ENCODE measurements around the gene KIAA1217. TPM values are rescaled to one million over a fixed set of nuclear protein-coding genes. Genes with fewer than 3 reads are reported as not detected.
A peak's percentile ranks its signal among the peaks of the same experiment; 100 is the strongest.

The KIAA1217 gene
- total RNA-seq, 1 donor from 2014 or later: 2.0 TPM

DNA sequence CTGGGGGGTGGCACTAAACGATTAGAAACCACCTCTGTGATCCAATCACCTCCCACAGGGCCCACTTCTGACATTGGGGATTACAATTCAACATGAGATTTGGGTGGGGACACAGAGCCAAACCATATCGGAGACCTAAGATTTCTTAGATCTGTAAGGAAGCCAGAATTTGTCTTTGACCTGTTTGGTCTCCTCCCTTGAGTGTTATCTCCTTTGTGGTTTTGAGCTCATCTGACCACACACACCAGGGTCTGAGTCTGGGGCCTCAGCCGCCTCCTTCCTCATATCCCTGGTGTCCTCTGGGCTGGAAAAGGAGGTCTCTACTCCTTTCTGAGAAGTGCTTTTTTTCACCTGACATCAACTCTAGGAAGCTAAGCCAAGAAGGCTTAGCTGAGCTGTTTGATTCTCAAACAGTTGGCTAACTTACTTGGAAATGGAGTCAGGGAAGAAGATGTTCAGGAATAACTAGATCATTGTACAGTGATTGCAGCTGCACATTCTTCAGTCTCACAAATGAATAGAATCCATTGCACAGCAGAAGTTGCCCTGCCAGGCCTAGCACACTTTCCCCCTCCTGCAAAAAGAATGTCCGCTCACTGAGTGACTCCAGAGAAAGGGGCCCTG, 347.3 kb downstream of the KIAA1217 start:
- no peaks in the 10 kb centered on the region for H3K27me3 Mint-ChIP-seq
- no peaks in the 10 kb centered on the region for H3K9me3 Mint-ChIP-seq
- H3K4me3 Mint-ChIP-seq: no peak overlapping the region
- no peak for DNase-seq
- H3K4me1 Mint-ChIP-seq: peaks cover 4% of the 10 kb centered on the region
- H3K27ac Mint-ChIP-seq: no peak overlapping the region
- H3K36me3 Mint-ChIP-seq (ENCODE audit: low read depth): no peaks in the 10 kb centered on the region
- intact Hi-C loops (cut with micrococcal nuclease): loop anchor here (5.0 kb wide), 2 partner anchors 39 to 1399 kb away; no protein-coding TSS in a partner anchor

DNA sequence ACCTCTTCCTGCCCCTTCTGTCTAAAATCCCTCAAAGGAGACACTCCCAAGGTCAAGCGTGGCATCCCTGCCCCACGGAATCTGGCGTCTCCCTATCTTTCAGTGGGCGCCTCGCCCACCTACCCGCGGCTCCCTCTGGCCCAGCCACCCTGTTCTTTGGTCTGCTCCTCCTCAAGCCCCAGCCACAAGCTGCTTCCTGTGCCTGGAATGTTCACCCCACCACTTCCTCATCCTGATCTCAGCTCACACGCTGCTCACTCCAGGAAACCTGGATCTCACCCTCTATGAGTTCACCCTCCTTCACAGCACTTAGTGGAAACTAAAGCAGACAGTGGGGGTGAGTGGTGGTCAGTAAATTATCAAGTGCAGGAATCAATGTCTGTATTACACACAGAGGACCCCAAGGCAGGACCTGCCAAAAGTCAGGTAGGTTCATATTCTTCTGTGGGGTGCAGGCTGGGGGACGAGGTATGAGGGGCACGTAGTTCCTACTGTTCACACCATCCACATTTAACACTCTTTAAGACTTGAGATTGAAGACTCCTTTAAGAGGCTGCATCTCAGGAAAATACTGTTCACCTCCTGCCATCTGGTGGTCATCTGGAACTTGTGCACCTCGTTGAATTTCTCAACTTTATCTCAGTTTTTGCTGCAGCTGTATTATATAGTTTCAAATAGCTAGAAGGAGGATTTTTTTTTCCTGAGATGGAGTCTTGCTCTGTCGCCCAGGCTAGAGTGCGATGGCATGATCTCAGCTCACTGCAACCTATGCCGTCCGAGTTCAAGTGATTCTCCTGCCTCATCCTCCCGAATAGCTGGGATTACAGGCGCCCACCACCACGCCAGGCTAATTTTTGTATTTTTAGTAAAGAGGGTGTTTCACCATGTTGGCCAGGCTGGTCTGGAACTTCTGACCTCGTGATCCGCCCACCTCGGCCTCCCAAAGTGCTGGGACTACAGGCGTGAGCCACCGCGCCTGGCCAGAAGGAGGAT, 348.1 kb downstream of the KIAA1217 start:
- peak; percentile 71 for DNase-seq
- Mint-ChIP-seq H3K27ac (no peak overlapping the region), H3K4me3 (no peak overlapping the region), H3K9me3 (no peaks in the 10 kb centered on the region), H3K36me3 (ENCODE audit: low read depth) (no peaks in the 10 kb centered on the region), H3K4me1 (peaks cover 4% of the 10 kb centered on the region), H3K27me3 (no peaks in the 10 kb centered on the region)
- intact Hi-C loops (cut with micrococcal nuclease): loop anchor here (1.0 to 5.0 kb wide), 3 partner anchors 40 to 1400 kb away; no protein-coding TSS in a partner anchor

DNA sequence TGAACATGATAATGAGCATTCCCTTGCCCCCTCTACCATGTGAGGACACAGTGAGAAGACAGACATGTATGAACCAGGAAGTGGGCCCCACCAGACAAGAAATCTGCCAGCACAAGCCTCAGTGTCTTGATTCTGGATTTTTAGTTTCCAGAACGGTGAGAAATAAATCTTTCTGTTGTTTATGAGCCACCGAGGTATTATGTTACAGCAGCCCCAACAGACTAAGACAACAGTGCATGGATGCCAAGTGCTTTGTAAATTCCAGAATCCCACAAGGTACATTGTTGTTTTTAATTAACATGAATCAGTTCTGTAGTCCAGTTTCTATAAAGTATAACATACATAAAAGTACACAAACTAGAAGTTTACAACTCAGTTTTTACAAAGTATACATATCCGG, 352.5 kb downstream of the KIAA1217 start:
- DNase-seq: no peak
- no peak overlapping the region for H3K4me3 Mint-ChIP-seq
- intact Hi-C loops (cut with micrococcal nuclease): no loop called here
- no peak overlapping the region for H3K27ac Mint-ChIP-seq
- H3K36me3 Mint-ChIP-seq (ENCODE audit: low read depth): no peaks in the 10 kb centered on the region
- H3K27me3 Mint-ChIP-seq: peaks cover 4% of the 10 kb centered on the region
- H3K9me3 Mint-ChIP-seq: no peaks in the 10 kb centered on the region
- peaks cover 4% of the 10 kb centered on the region for H3K4me1 Mint-ChIP-seq

DNA sequence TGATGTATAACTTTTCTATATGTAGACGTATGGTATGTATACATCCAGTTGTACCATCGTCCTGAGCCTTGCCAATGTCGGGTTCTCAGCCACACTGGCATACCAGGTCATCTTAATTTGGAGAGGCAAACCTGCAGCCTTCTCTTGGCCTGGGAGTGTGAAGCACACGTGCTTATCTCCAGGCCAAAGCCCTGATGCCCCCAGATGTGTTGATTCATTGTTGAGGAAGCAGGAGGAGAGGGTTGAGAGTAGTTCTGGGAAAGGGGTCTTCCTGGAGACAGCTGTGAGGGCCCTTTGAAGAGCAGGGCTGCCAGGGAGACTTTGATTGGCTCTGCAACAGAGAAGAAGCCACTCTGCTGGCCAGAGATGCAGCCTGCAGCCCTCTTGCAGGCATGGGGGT, 359.1 kb downstream of the KIAA1217 start:
- intact Hi-C loops (cut with micrococcal nuclease): no loop called here
- Mint-ChIP-seq H3K27me3 (peaks cover 6% of the 10 kb centered on the region), H3K4me1 (no peaks in the 10 kb centered on the region)

DNA sequence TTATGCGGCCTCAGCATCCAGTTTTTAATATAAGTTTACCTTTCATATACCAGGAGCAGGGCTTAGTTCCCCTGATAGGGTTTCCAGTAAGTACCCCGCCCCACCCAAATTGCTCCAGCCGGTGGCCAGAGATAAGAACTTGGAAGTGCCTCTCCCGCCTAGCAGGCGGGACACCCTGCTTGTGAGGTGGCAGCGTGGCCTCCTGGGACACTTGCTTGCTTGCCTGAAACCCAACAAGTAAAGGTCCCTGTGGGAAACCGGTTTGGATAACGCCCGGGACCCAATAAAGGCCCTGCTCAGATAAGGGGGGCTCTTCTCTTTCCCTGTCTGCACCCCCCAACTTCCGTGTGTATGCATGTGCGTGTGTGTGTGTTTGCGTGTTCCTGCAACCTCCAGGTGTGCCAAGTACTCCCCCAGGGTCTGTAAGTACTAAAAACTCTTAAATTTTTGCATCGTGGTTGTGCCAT, 360.4 kb downstream of the KIAA1217 start:
- Mint-ChIP-seq H3K4me1 (no peaks in the 10 kb centered on the region), H3K27ac (no peak overlapping the region)
- intact Hi-C loops (cut with micrococcal nuclease): no loop called here

More for the DNA sequence above, 359.1 kb downstream of the KIAA1217 start:
- H3K36me3 Mint-ChIP-seq (ENCODE audit: low read depth): no peaks in the 10 kb centered on the region
- H3K9me3 Mint-ChIP-seq: no peaks in the 10 kb centered on the region
- no peak for DNase-seq
- H3K4me3 Mint-ChIP-seq: no peak overlapping the region
- H3K27ac Mint-ChIP-seq: no peak overlapping the region

DNA sequence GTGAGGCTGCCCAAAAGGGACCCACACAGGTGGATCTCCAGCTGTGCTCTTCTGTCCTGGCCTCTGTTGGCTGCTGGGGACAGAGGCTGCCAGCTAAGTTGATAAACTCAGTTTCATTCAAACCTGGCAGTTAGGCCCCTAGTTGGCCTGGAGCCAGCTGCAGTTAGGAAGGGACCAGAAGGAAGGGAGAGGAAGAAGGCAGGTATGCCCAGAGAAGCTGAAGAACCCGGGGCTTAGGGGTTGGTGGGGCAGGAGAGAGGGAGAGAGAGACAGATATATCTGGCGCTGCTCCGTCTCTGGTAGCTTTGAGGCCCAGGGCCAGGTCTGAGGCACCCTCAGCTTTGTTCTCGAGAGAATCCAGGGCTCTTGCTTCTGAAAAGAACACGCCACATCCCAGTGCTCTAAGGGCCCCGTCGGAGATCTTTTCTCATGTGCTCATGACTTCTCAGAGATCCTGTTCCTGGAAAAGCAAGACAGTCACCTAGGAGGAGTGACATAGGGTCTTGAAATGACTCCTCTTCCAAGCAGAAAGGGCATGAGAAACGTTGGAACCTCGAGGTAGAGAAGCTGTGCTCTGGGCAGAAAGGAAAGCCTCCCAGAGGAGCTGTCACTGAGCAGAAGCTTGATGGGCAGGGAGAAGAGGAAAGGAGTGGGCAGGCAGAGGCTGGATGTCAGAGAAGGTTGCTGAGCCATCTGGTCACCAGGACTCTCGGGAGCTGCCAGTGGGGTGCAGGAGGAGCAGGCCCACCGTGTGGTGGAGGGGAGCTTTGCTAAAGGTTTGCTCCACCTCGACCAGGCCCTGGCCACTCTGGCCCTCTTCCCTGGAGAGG, 361.1 kb downstream of the KIAA1217 start:
- H3K27me3 Mint-ChIP-seq: peaks cover 2% of the 10 kb centered on the region
- no peaks in the 10 kb centered on the region for H3K4me1 Mint-ChIP-seq
- no peak overlapping the region for H3K27ac Mint-ChIP-seq
- no peaks in the 10 kb centered on the region for H3K9me3 Mint-ChIP-seq
- intact Hi-C loops (cut with micrococcal nuclease): no loop called here
- no peak overlapping the region for H3K4me3 Mint-ChIP-seq
- DNase-seq: no peak
- H3K36me3 Mint-ChIP-seq (ENCODE audit: low read depth): no peaks in the 10 kb centered on the region

More for the DNA sequence above, 360.4 kb downstream of the KIAA1217 start:
- H3K4me3 Mint-ChIP-seq: no peak overlapping the region
- no peaks in the 10 kb centered on the region for H3K9me3 Mint-ChIP-seq
- peaks cover 4% of the 10 kb centered on the region for H3K27me3 Mint-ChIP-seq
- no peak for DNase-seq
- no peaks in the 10 kb centered on the region for H3K36me3 Mint-ChIP-seq (ENCODE audit: low read depth)

DNA sequence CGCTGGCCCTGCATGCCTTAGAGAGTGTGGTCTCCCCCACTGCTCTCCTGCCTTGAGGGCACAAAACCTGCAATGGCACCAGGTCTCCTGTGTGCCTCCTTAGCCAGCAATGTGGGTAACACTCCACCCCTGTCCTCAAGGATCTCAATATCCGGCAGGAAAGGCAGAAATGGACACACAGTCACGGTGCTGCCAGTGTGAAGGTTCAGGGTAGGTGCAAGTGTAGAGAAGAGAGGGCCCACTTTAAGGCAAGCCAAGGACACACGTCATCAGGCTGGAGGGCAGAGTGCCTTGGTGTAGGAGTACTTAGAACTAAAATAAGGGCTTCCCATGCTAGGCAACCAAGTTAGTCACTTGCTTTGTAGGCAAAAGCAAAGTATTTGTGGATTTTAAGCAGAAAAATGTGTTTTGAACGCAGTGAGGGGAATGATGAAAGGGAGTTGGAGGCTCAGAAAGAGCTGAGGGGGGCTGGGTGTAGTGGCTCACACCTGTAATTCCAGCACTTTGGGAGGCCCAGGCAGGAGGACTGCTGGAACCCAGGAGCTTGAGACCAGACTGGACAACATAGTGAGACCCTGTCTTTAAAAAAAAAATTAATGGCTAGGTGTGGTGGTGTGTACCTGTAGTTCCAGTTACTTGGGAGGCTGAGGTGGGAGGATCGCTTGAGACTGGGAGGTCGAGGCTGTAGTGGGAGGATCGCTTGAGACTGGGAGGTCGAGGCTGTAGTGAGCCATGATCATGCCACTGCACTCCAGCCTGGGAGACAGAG, 361.9 kb downstream of the KIAA1217 start:
- intact Hi-C loops (cut with micrococcal nuclease): no loop called here
- no peak for DNase-seq
- Mint-ChIP-seq H3K4me3 (no peak overlapping the region), H3K9me3 (no peaks in the 10 kb centered on the region), H3K36me3 (ENCODE audit: low read depth) (no peaks in the 10 kb centered on the region), H3K4me1 (peaks cover 5% of the 10 kb centered on the region), H3K27me3 (peaks cover 8% of the 10 kb centered on the region), H3K27ac (no peak overlapping the region)

DNA sequence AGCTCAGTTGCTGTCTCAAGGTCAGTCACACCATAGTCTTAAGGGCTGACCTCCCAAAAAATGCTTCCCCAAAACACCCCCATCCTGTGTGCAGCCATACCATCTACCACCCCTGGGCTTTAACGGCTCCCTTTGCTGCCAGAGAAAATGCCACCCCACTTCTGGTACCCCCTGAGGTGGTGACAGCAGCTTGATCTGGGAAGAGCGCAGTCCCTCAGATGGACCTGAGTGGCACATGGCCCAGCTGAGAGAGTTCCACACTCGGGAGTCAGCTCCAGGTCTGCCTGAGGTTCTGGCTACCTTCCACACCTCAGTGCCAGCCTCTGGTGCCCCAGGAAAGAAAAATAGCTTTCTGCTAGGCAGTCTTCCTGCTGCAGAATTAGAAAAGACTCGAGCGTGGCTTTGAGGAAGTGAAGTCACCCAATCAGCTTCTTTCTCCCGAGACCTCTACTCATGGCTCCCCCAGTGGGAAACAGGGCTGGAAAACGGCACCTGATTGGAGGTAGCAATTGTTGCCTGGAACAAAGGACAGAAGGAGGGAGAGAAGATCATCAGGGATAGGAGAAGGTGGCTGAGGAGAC, 363.0 kb downstream of the KIAA1217 start:
- intact Hi-C loops (cut with micrococcal nuclease): no loop called here
- Mint-ChIP-seq H3K4me3 (no peak overlapping the region), H3K9me3 (no peaks in the 10 kb centered on the region), H3K4me1 (peaks cover 8% of the 10 kb centered on the region), H3K36me3 (ENCODE audit: low read depth) (no peaks in the 10 kb centered on the region), H3K27ac (no peak overlapping the region), H3K27me3 (peaks cover 11% of the 10 kb centered on the region)
- no peak for DNase-seq

DNA sequence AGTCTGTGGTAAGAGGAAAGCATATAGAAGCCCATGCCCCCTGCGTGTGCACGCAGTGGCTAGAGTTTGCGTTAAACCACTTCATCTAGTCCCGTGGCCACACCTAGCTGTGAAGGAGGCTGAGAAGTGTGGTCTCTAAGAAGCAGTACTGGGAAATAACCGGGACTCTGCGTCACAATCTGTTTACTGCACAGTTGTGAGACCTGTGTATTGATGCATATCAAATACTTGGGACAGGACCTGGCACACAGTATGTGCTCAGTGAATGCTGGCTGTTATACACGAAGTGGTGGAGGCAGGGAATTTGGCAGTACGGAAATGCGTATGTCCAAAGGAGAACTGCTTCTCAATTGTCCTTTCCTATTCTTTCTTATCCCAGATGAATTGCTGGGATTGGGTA, 365.2 kb downstream of the KIAA1217 start:
- Mint-ChIP-seq H3K9me3 (no peaks in the 10 kb centered on the region), H3K27me3 (peaks cover 14% of the 10 kb centered on the region), H3K4me3 (no peak overlapping the region), H3K27ac (no peak overlapping the region), H3K36me3 (ENCODE audit: low read depth) (no peaks in the 10 kb centered on the region), H3K4me1 (peaks cover 12% of the 10 kb centered on the region)
- intact Hi-C loops (cut with micrococcal nuclease): no loop called here
- no peak for DNase-seq

DNA sequence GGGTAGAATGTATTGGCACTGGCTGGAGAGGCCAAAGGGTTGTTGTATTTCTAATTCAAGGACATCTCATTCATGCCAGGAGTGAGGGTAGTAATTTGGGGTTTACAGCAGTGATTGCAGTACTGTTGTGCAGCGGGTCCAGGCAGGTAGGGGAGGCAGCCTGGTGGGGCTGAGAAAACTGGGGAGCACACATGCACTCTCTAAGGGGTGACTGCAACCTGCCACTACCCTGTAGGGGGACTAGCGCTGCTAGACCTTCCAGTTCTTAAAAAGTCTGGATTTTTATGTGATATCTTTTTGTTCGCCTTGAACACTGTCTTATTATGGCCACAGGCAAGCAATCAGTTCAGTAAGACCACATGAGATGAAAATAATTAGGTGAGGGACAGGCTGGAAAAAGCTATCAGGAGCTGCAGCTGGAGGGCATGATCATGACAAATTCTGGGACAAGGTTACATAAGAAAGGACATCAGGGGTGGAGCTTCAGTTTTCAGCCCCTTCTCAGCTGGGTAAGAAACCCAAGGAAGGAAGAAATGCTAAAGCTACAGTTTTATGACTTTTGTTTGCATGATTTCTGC, 365.7 kb downstream of the KIAA1217 start:
- DNase-seq: no peak
- Mint-ChIP-seq H3K4me3 (no peak overlapping the region), H3K27me3 (peaks cover 14% of the 10 kb centered on the region), H3K9me3 (no peaks in the 10 kb centered on the region), H3K27ac (no peak overlapping the region), H3K4me1 (peaks cover 12% of the 10 kb centered on the region), H3K36me3 (ENCODE audit: low read depth) (no peaks in the 10 kb centered on the region)
- intact Hi-C loops (cut with micrococcal nuclease): no loop called here

DNA sequence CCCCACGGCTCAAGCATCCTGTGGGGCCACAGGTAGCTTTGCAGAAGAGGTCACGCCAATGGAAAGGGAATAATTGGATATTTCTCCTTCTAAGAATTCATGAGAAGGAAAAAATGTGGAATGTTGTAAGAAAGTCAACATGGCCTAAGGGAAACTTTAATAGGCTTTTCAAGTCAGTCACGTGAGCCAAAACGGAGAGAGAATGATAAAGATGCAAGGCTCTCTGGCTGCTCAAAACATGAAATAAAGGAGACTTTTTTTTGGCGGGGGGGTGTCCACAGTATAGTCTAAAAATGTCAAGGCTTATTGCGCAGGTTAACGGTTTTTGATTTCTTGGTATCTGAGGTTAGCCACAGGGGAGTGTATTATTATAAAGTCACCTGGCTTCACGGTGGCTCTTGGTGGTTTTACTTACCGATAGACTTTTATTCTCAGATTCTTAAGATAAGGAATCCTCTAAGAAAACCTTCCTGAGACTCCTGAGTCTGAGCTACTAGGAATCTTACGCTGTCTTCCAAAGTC, 366.6 kb downstream of the KIAA1217 start:
- H3K27ac Mint-ChIP-seq: no peak overlapping the region
- peaks cover 14% of the 10 kb centered on the region for H3K27me3 Mint-ChIP-seq
- no peaks in the 10 kb centered on the region for H3K36me3 Mint-ChIP-seq (ENCODE audit: low read depth)
- peaks cover 12% of the 10 kb centered on the region for H3K4me1 Mint-ChIP-seq
- no peaks in the 10 kb centered on the region for H3K9me3 Mint-ChIP-seq
- H3K4me3 Mint-ChIP-seq: no peak overlapping the region
- intact Hi-C loops (cut with micrococcal nuclease): no loop called here
- no peak for DNase-seq

DNA sequence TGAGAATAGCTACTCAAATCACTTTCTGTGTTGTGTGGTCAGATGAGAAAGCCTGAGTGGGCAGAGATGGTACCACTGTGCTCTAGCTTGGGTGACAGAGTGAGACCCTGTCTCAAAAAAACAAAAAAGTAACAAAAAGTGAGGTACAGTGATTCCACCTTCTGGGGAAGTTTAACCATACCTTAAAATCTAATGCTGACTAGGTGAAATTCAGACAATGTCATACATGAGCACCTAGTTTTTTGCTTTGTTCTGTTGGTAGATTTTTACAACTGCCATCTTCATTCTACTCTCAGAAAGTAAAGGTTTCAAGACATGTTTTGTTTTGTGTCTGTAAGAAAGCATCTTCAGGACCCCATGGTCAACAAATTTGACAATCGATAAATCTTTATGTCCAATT, 370.5 kb downstream of the KIAA1217 start:
- no peak overlapping the region for H3K4me3 Mint-ChIP-seq
- peaks cover 12% of the 10 kb centered on the region for H3K4me1 Mint-ChIP-seq
- H3K27ac Mint-ChIP-seq: no peak overlapping the region
- H3K36me3 Mint-ChIP-seq (ENCODE audit: low read depth): peaks cover 7% of the 10 kb centered on the region
- no peaks in the 10 kb centered on the region for H3K9me3 Mint-ChIP-seq
- DNase-seq: no peak
- intact Hi-C loops (cut with micrococcal nuclease): no loop called here
- H3K27me3 Mint-ChIP-seq: peaks cover 11% of the 10 kb centered on the region
